NCI-H2171 (cell line): Measurements from ENCODE around the gene PLEKHJ1.
"Not testable (repeated sequence)": the region's sequence is repeated elsewhere in the genome, so short reads cannot be mapped to it uniquely, and the experiment has no call there.

Experiments
- DNase-seq: peaks from one replicate; lab custom pipeline; 2025; lab: John Stamatoyannopoulos, UW

The PLEKHJ1 gene

DNA sequence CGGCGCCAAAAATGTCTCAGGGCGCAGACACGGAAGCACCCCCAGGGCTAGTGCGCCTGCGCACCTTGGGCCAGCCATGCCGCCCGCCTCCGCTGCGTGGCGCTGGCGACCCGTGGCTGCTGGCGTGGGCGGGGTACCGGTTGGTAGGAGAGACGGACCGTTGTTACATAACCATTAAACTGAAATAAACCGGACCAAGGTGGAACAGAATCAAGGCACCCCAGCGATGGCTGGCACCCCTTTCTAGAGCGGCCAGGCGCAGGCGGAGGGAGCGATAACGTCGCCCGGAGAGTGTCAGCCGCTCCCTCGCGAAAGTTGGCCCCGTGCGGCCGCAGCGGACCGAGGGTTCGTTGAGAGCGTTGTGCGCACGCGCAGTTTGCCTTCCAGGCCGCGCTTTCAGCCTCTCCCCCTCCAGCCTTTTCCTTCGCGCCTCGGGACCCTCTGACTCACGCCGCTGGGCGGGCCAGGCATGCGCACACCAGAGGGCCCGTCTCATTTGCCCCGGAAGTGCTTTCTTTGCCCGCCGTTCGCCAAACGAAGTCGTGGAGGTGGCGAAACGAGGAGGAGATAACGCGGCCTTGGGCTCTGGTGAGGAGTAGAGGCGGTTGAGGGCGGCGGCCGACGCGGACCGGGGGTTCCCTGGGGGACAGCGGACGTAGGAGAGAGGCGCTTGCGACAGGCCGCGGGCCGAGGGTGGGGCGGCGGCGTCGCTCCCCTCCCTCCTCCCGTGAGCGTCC, at the start of gene PLEKHJ1, which contains the start of gene SF3A2:
PLEKHJ1 (minus strand) TSS at position 16 of the 737 bp plus-strand sequence. CDS start 81 bp downstream, outside the sequence.
SF3A2 (plus strand) TSS at position 511 of the 737 bp plus-strand sequence. CDS start 6,595 bp downstream, outside the sequence.
- DNase-seq: peak; percentile 98

DNA sequence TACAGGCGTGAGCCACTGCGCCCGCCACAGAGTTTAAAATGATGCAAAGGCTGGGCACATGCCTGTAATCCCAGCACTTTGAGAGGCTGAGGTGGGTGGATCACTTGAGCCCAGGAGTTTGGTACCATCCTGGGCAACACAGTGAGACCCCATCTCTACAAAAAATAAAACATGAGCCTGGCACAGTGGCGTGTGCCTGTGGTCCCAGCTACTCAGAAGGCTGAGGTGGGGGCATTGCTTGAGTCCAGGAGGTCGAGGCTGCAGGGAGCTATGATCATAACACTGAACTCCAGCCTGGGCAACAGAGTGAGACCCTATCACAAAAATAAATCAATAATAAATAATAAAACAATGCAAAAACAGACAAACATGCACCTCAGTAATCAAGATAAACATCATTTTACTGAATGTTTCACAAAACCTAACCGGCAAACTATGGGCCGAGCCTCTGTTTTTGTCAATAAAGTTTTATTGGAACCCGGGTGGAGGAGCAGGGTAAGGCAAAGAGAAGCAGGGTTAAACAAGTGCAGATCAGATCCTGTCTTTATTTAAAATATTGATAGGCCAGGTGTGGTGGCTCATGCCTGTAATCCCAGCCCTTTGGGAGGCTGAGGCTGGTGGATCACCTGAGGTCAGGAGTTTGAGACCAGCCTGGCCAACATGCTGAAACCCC, 47.8 kb upstream of the PLEKHJ1 start:
- DNase-seq: no peak

DNA sequence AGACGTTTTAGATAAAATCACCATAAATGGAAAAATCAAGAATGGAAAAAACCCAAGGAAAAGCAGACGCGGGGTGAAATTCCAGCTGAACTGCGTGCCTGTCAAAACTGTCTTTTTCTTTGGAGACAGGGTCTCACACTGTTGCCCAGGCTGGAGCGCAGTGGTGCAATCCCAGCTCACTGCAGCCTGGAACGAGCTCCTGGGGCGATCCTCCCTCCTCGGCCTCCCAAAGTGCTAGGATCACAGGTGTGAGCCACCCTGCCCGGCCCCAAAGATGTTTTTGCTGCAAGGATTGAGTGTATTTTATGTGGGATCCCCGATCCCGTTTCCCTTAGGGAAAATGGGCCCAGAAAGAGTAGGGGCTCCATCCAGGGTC, 46.7 kb upstream of the PLEKHJ1 start:
- no peak for DNase-seq

GRCh38 chr19:2282062-2282861, 46.1 kb upstream of the PLEKHJ1 start, which contains the start of gene PEAK3:
PEAK3 (minus strand) TSS chr19:2282175; CDS start chr19:2280931, 1,244 bp downstream.
- no peak for DNase-seq

- DNase-seq: not testable (repeated sequence)
Measured at GRCh38 chr19:2281265-2282061, 45.3 kb upstream of the PLEKHJ1 start.

GRCh38 chr19:2280633-2281264, 44.6 kb upstream of the PLEKHJ1 start:
- DNase-seq: no peak

DNA sequence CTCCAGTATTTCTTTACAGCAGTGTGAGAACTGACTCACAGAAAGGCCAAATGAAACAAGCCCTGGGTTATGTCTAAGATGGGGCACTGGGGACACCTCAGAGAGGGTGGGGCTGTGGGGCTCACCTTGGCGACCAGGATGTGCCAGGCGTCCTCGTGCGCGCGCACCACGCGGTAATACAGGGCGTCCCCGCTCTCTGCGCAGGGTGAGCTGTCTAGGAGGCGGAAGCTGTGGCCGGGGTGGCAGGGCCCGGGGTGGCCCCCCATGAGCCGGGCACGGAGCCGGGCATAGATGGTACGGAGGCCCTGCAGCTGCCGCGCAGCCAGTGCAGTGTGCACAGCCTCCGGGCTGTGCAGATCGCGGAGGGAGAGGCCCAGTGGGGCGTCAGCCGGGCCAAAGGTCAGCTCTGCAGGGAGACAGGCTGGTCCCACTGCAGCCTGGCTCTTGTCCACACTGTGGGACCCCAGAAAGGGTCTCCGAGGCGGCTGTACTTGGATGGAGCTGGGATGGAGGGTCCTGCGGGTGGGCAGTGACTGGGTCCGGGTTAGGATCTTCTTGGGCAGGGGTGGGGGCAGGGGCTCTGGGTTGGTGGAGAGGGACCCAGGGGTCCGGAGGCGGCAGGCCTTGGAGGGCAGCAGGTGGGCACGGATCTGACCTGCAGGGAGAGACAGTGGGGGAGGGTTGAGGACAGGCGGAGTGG, 42.5 kb upstream of the PLEKHJ1 start:
- no peak for DNase-seq

DNA sequence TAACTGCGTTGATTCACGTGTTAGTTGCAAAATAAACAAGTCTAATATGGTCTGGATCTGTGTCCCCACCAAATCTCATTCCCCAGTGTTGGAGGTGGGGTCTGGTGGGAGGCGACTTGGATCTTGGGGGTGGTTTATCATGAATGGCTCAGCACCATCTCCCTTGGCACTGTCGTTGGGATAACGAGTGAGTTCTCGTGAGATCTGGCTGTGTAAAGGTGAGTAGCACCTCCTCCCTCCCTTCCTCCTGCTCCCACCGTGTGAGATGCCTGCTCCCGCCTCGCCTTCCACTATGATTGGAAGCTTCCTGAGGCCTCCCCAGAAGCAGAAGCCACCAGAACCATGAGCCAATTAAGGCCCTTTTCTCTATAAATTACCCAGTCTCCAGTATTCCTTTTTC, 41.0 kb upstream of the PLEKHJ1 start:
- DNase-seq: no peak

- DNase-seq: no peak
Measured at GRCh38 chr19:2276429-2276986, 40.4 kb upstream of the PLEKHJ1 start.

DNA sequence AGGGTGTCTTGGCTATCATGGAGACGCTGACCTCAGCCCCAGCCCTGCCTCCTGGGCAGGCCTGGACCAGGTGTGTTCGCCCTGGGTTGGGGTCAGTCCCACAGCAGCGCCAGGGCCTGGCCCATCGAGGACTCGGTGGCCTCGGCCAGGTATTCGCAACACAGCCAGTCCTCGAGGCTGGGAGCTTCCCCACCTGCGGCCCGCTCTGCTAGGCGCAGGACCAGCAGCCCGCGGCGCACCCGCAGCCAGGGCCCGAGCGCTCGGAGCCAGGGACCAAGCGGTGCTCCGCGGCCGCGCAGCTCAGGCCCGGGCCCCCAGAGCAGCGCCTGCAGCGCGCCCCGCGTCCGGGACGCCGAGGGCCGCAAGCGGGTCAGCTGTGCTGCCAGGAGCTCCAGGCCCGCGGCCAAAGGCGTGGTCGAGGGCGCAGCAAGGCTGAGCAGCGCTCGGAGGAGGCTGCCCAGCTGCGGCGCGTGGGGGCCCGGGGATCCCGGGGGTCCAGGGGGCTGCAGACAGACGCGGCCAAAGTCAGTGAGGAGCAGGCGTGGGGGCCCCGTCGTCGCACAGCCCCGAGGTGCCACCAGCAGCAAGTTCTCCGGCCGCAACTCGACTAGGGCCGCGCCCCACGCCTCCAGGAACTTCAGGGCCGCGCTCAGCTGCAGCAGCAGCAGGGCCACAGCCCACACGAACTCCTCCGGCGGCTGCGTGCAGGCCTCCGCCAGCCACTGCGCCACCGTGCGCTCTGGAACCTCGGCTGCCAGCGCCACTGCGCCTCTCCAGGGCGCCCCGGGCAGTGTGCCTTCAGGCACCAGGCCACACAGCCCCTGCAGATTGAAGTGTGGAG, 39.7 kb upstream of the PLEKHJ1 start:
- DNase-seq: no peak

GRCh38 chr19:2274931-2275535, 38.9 kb upstream of the PLEKHJ1 start:
- DNase-seq: peak; percentile 46

GRCh38 chr19:2274185-2274711, 38.1 kb upstream of the PLEKHJ1 start:
- no peak for DNase-seq

DNA sequence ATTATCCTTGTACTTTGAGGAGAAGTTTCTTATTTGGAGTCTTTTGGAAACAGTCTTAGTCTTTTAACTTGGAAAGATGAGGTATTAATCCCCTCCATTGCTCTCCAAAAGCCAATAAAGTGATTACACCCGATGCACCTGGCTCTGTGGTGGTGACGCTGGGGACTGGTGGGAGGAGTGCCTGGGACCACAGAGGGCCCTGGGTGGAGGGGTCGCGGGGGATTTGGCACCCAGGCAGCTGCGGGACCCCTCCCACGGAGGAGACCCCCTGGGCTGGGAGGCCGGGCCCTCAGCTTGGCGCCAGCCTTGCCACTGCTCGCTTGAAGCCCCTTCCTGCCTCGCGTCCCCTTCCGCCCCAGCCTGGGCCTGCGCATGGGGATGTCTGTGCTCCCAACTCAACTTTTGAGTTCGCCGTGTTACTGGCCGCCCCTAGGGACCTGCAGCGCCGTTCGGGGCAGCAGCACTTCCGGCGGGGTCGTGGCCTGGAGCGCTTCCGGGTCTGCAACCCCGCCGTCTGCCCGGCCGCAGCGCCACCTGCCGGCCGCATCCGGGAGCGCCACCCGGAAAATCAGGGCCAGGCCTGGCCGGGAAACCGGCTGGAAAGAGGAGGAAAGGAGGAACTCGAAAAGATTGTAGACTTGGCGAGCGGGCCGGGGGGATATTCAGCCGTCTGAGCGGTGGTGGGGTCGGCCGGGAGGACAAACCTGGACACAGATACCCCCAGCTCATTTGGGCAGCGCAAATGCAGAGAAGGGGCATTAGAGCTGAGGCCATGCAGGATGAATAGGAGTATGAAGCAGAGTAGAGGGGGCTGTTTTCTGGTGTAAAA, 37.4 kb upstream of the PLEKHJ1 start:
- no peak for DNase-seq

DNA sequence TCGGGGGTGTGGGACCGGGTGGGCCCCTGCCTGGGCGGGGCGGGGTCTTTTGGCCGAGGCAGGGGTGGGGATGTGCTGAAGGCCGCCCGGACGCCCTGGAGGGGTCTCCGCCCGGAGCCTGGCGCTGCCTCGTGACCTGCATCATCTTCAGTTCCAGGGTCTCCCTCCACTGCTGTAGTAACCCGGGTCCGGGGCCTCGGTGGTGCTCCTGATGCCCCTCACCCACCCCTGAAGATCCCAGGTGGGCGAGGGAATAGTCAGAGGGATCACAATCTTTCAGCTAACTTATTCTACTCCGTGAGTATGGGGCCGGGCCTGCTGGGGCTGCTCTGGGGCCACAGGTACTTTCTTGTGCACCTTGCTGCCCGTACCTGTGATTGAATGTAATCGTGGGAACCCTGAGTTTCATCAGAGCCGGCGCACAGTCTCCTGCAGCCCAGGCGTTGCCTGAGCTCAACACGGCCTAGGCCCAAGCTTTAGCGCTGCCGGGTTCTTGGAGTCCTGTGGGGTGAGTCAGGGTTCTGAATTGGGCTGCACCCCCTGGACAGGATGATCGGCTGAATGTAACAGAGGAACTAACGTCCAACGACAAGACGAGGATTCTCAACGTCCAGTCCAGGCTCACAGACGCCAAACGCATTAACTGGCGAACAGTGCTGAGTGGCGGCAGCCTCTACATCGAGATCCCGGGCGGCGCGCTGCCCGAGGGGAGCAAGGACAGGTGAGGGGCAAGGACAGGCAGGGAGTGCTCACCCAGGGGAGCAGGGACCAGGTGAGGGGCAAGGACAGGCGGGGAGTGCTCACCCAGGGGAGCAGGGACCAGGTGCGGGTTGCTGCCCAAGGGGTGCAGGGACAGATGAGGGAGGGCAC, 35.3 kb upstream of the PLEKHJ1 start:
- no peak for DNase-seq

- DNase-seq: peak; percentile 52
Measured at GRCh38 chr19:2270423-2271233, 34.5 kb upstream of the PLEKHJ1 start.

DNA sequence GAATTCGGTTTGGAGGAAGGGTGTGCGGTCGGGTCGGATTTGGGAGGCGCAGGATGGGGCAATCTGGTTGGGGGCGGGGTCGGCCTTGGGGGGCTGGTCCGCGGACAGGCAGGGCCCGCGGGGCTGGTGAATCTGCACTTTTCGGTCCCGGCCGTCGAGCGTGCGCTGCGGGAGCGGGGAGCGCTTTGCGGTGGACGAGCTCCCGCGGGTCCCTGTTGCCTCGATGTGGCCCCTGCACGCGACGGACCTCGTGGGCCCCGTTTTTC, 34.0 kb upstream of the PLEKHJ1 start:
- no peak for DNase-seq
